NCI-H1105 (cell line): ENCODE results near the gene RAMACL.
"Not testable (repeated sequence)": the region's sequence is repeated elsewhere in the genome, so short reads cannot be mapped to it uniquely, and the experiment has no call there.

Source experiments
- DNase-seq: peaks from one replicate; lab custom pipeline; 2025; lab: John Stamatoyannopoulos, UW

The RAMACL gene

DNA sequence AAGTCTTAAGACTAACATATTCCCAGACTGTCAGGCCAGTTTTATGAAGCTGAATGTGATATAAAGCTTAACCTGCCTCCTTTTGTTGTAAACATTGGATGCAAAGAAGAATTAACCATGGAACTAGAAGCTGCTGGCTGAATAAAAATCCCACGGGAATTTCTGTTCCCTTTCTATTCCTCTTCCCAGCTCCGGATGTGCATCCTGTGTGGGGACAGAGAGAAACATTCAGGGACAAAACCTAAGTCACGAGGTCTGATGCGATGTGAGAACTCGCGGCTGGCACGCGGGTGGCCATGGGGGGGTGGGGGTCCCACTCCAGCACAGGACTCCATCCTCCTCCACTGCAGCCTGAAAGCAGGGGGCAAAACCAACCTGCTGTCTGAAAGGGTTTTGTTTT lies 32.2 kb downstream of the RAMACL start:
- no peak for DNase-seq

- DNase-seq: no peak
Measured at GRCh38 chr6:166553563-166554271, 32.8 kb downstream of the RAMACL start.

GRCh38 chr6:166552600-166552999 lies 33.9 kb downstream of the RAMACL start:
- no peak for DNase-seq

- DNase-seq: no peak
Measured at GRCh38 chr6:166551754-166552495, 34.6 kb downstream of the RAMACL start.

DNA sequence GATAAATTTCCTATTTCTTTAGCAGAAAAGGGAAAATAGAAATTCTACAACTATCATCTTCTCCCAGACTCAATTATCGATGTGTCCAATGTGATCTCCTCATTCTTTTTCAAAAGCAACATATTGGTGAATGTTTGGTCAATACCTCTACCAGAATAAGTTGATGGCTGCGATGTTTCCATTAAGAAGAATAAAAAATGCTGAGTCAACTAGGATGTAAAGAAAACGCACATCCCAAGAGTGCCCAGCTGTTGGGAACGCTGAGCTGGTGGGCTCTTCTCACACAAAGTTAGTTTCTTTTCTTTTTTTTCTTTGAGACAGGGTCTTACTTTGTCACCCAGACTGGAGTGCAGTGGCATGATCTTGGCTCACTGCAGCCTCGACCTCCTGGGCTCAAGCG lies 39.8 kb downstream of the RAMACL start:
- DNase-seq: no peak

DNA sequence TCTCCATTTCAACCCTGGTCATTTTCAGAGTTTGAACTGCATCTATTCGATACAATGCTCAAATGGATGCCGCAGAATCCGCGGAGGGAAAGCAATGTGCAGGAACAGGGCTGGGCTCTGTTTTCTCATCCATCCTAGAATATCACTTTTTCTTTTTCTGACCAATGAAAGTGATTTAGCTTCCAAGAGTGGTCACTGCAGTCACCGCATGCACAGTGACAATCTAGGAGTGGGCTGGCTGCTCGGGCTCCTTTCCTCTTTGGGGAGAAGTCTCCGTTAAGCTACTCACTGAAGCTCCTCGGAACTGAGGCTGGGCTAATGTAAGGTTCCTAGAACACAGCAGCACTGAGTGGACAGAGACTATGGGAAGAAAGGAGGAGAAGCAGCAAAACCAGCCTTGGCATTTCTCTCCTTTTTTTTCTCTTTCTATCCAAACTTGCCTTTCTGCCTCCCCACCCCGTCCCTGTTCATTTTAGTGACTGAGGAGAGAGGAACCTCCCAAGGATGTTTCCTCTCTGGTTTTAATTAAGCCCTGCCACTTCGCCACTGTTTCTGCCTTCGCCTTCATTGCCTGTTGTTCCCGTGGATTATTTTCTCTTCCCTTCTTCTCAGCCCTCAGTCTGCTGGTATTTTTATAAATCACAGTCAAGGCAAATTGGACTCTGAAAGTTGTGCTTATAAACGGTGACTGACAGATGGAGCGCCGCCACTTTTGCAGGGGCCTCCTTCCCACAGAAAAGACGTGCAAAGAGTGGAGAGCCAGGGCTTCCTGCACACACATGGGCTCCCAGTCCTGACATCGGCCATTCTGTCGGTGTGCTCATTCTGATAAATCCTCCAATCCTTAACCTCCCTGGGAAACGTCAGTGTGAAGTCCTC lies 41.1 kb downstream of the RAMACL start:
- no peak for DNase-seq

- DNase-seq: no peak
Measured at GRCh38 chr6:166544296-166544605, 42.2 kb downstream of the RAMACL start.

GRCh38 chr6:166543603-166544295 lies 42.7 kb downstream of the RAMACL start:
- no peak for DNase-seq

DNA sequence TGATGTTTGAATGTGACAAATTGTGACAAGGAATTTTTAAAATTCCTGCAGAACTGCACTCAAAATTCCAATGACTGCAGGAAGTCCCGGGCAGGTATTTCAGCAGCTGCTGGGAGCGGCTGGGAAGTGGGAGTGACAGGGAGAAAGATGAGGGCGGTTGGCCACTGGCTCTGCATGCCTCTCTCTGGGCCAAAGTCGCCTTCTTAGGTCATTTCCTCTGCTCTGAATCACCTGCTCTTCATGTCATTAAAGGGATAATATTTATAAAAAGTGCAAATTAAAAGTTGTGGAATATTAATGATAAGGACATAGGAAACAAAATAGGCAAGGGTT lies 43.9 kb downstream of the RAMACL start:
- no peak for DNase-seq

GRCh38 chr6:166541876-166542579 lies 44.5 kb downstream of the RAMACL start:
- DNase-seq: no peak

DNA sequence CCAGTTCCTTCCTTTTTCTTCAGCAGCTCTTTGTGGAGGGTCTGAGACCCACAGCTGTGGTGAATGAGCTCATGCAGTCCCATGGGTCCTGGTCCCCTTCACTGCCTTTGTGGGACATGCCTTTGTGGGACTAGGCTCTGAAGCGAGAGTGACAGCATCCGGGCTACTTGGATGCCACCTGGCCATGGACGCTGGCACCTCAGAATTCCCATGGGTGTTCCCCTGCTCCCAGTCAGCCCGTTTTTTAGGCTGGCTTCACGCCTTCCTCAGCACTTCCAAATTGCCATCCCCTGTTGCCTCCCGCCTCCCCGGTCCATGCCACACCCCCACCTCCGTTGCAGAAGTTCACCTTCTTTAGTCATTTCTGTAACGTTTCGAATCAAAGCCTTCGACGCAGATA lies 45.1 kb downstream of the RAMACL start:
- DNase-seq: no peak

- no peak for DNase-seq
Measured at GRCh38 chr6:166540631-166541331, 45.7 kb downstream of the RAMACL start.

- DNase-seq: no peak
Measured at GRCh38 chr6:166539543-166539942, 46.9 kb downstream of the RAMACL start.

- DNase-seq: not testable (repeated sequence)
Measured at GRCh38 chr6:166539011-166539385, 47.5 kb downstream of the RAMACL start.

- DNase-seq: no peak
Measured at GRCh38 chr6:166538297-166539010, 48.0 kb downstream of the RAMACL start.

GRCh38 chr6:166534658-166535406 lies 51.6 kb downstream of the RAMACL start:
- DNase-seq: no peak

- DNase-seq: no peak
Measured at GRCh38 chr6:166533205-166533824, 53.2 kb downstream of the RAMACL start.
